Endothelial cell of coronary artery (primary cell): ENCODE data around the gene NUDT16L1. TPM values are rescaled to one million over a fixed set of nuclear protein-coding genes. Genes with fewer than 3 reads are reported as not detected.

Source experiments
- total RNA-seq: library from RNA; depleted of rRNA; stranded (reverse); fragments of >200 nt; gene quantifications from 2 replicates; pipeline ENCODE4 v1.2.3, GENCODE V29; 2014

NUDT16L1 gene
- total RNA-seq, result 26.0 and 31.7 TPM in 2 replicates

GRCh38 chr16:4693296-4693955 is at the start of gene NUDT16L1:
Gene NUDT16L1, plus strand, starts transcription at chr16:4693562. Its CDS starts 165 bp downstream, at chr16:4693727.

GRCh38 chr16:4734063-4734729 is 40.8 kb downstream of the NUDT16L1 start, which contains the start of the genes ANKS3 and DNAAF8:
Gene ANKS3, minus strand, starts transcription at chr16:4734271. Its CDS starts 4,122 bp downstream, at chr16:4730149.
Gene DNAAF8, plus strand, starts transcription at chr16:4734537. Its CDS starts 1,978 bp downstream, at chr16:4736515.

Other genes with a start within 250 kb of the NUDT16L1 start
- gene NMRAL1, start 218.9 kb upstream of the NUDT16L1 start, total RNA-seq, result 64.6 and 69.6 TPM in 2 replicates
- gene HMOX2, start 217.2 kb upstream of the NUDT16L1 start, total RNA-seq, result 113 and 193 TPM in 2 replicates
- 11.2 and 11.8 TPM in 2 replicates for gene CDIP1, start 154.8 kb upstream of the NUDT16L1 start, total RNA-seq
- not detected in 2 replicates for gene C16orf96, start 137.2 kb upstream of the NUDT16L1 start, total RNA-seq
- 3.9 and 4.9 TPM in 2 replicates for gene UBALD1, start 78.7 kb upstream of the NUDT16L1 start, total RNA-seq
- gene MGRN1, start 68.7 kb upstream of the NUDT16L1 start, total RNA-seq, result 17.9 and 24.5 TPM in 2 replicates
- gene ANKS3, start 40.7 kb downstream of the NUDT16L1 start, total RNA-seq, result 14.8 and 23.0 TPM in 2 replicates
- 0.45 and 0.56 TPM in 2 replicates for gene DNAAF8, start 41.0 kb downstream of the NUDT16L1 start, total RNA-seq
- gene ZNF500, start 73.6 kb downstream of the NUDT16L1 start, total RNA-seq, result 4.7 and 7.1 TPM in 2 replicates
- not detected in 2 replicates for gene SEPTIN12, start 94.8 kb downstream of the NUDT16L1 start, total RNA-seq
- not detected in 2 replicates for gene SMIM22, start 101.8 kb downstream of the NUDT16L1 start, total RNA-seq
- gene ROGDI, start 109.1 kb downstream of the NUDT16L1 start, total RNA-seq, result 10.4 and 10.9 TPM in 2 replicates
- gene GLYR1, start 153.7 kb downstream of the NUDT16L1 start, total RNA-seq, result 49.2 and 56.7 TPM in 2 replicates
- gene UBN1, start 153.9 kb downstream of the NUDT16L1 start, total RNA-seq, result 23.7 and 26.5 TPM in 2 replicates
- 0.18 and 1.0 TPM in 2 replicates for gene PPL, start 243.6 kb downstream of the NUDT16L1 start, total RNA-seq